Thymus (tissue), 11 donors: ENCODE results near the gene RUFY3. TPM values are rescaled to one million over a fixed set of nuclear protein-coding genes. Genes with fewer than 3 reads are reported as not detected.

Source experiments
- DNase-seq, 9 donors: peaks; one replicate each; pipeline ENCODE4 v3.0.0-alpha.2; 2013; ENCODE audit warnings: low spot score in 9 of 9, low read depth in 6 of 9, missing footprints in 1 of 9
- H3K27ac ChIP-seq, 2 donors: one replicate each; pipeline ENCODE4 v1.5.1; 2013; ENCODE audit warnings: control low read depth in 1 of 2, low read depth in 1 of 2, low read length in 1 of 2, mild to moderate bottlenecking in 1 of 2, moderate library complexity in 1 of 2
- H3K27me3 ChIP-seq, 2 donors: one replicate each; pipeline ENCODE4 v1.5.1; 2013; ENCODE audit warnings: low read length in 1 of 2; ENCODE audit not compliant: control insufficient read depth in 2 of 2, insufficient read depth in 1 of 2
- H3K36me3 ChIP-seq, 2 donors: one replicate each; pipeline ENCODE4 v1.5.1; 2013; ENCODE audit warnings: low read length in 1 of 2, mild to moderate bottlenecking in 1 of 2, moderate library complexity in 1 of 2; ENCODE audit not compliant: control insufficient read depth in 2 of 2, insufficient read depth in 2 of 2
- H3K4me1 ChIP-seq, 2 donors: one replicate each; pipeline ENCODE4 v1.5.1; 2013; ENCODE audit warnings: low read length in 2 of 2; ENCODE audit not compliant: control insufficient read depth in 2 of 2, insufficient read depth in 2 of 2
- H3K4me3 ChIP-seq, 2 donors: one replicate each; pipeline ENCODE4 v1.5.1; 2013; ENCODE audit warnings: low read length in 2 of 2, control low read depth in 1 of 2, mild to moderate bottlenecking in 1 of 2
- H3K9me3 ChIP-seq, 2 donors: one replicate each; pipeline ENCODE4 v1.5.1; 2013; ENCODE audit warnings: low read length in 1 of 2, mild to moderate bottlenecking in 1 of 2; ENCODE audit not compliant: control insufficient read depth in 2 of 2, insufficient read depth in 1 of 2
- WGBS: extraction: QIAGEN DNeasy Blood & Tissue Kit; methylation state at CpG from one replicate; pipeline ENCODE4 v1.1.7; 2013; 5-methylcytosine and 5-hydroxymethylcytosine counted together
- polyA plus RNA-seq: library from polyadenylated mRNA; stranded (reverse); fragments of 200-250 nt; gene quantifications from one replicate; pipeline ENCODE4 v1.2.3, GENCODE V29; 2013
- total RNA-seq: library from RNA; stranded (reverse); fragments of 120-200 nt; gene quantifications from one replicate; pipeline ENCODE4 v1.2.4, GENCODE V29; 2013
- donor health status: healthy.

RUFY3 gene
- total and polyA plus RNA-seq, 2 donors: 37.3 to 75.3 TPM

DNA sequence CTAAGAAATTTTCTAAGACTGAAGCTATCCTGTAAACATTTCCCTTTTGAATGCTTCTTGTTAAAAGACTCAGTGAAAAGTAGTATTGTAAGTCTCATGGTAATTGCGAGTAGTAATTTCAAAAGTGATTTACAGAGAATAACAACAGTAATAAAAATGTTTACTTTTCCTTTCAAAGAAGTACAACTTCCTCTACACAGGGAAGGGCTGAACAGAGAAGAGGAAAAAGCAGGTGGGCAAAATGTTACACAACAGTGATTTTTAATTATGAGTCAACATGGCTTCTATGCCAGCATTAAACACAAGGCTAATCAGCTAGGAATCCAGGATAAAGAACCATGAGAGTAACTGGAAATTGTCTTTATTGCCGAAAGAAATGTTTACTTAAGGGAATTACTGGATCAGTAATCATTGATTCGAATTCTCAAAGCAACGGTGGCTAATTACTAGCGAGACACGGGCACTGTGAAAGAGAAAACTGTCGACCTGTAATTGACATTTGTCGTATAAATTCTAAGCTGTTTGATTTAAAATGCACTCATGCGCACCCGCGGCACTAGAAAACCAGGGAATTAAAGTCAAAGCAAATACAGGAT, 18.0 kb upstream of the RUFY3 start:
- peak overlapping the region; percentile 88 to 96 for H3K27ac ChIP-seq
- peaks cover 7 to 25% of the 10 kb centered on the region in 2 donors for H3K4me1 ChIP-seq
- peak in 1 of 9 donors; percentile 55 for DNase-seq
- H3K9me3 ChIP-seq: no peaks in the 10 kb centered on the region
- peak overlapping the region; percentile 77 to 97 for H3K4me3 ChIP-seq
- 2% methylated on average over 11 of the region's 11 CpGs for WGBS
- H3K36me3 ChIP-seq: no peaks in the 10 kb centered on the region
- H3K27me3 ChIP-seq: no peaks in the 10 kb centered on the region

DNA sequence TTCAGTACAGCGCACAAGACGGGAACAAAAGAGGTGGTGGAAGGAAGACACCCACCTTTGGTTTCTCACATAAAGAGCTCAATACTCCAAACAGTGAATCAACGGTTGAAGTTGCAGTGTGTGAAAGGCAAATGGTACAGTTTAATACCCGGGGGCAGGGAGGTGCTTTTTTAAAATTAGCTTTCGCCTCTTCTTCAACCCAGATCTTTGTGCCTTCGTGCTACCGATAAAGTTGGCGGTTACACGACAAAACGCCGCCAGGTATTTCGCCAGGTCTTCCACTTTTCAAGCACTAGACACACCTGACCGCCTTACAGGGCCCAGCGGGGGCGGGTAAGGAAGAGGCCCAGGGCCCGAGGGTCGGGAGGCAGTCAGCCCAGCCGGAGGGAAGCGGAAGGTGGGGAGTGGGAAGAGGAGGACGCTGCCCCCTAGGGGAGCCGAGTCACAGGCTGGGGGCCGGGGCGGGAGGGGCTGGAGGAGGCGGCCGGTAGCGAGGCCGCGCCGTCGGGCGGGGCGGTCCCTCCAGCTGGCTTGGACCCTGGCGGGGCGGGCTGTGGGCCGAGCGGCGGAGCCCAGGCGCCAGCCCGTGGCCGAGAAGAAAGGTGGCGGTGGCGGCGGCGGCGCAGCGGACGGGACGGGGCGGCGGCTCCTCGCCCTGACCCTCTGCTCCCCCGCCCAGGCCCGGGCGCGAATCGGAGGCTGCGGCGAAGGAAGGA, 17.4 kb upstream of the RUFY3 start:
- H3K27me3 ChIP-seq: no peaks in the 10 kb centered on the region
- WGBS: under 1% methylated on average over 58 of the region's 58 CpGs

GRCh38 chr4:70704931-70705182, 16.9 kb upstream of the RUFY3 start:
- Histone ChIP-seq H3K4me3 (peak overlapping the region; percentile 77 to 97), H3K27me3 (no peaks in the 10 kb centered on the region), H3K9me3 (no peaks in the 10 kb centered on the region), H3K27ac (peak overlapping the region; percentile 88 to 96), H3K36me3 (no peaks in the 10 kb centered on the region), H3K4me1 (peaks cover 10 to 34% of the 10 kb centered on the region in 2 donors)
- no peak for DNase-seq
- WGBS: under 1% methylated on average over 39 of the region's 39 CpGs

More for the DNA sequence above, 17.4 kb upstream of the RUFY3 start:
- H3K4me3 ChIP-seq: peak overlapping the region; percentile 77 to 97
- H3K27ac ChIP-seq: peak overlapping the region; percentile 88 to 96
- H3K4me1 ChIP-seq: peaks cover 7 to 29% of the 10 kb centered on the region in 2 donors
- H3K36me3 ChIP-seq: no peaks in the 10 kb centered on the region
- DNase-seq: peak in 6 of 9 donors; percentile 58 to 85 (median 68)
- H3K9me3 ChIP-seq: no peaks in the 10 kb centered on the region

DNA sequence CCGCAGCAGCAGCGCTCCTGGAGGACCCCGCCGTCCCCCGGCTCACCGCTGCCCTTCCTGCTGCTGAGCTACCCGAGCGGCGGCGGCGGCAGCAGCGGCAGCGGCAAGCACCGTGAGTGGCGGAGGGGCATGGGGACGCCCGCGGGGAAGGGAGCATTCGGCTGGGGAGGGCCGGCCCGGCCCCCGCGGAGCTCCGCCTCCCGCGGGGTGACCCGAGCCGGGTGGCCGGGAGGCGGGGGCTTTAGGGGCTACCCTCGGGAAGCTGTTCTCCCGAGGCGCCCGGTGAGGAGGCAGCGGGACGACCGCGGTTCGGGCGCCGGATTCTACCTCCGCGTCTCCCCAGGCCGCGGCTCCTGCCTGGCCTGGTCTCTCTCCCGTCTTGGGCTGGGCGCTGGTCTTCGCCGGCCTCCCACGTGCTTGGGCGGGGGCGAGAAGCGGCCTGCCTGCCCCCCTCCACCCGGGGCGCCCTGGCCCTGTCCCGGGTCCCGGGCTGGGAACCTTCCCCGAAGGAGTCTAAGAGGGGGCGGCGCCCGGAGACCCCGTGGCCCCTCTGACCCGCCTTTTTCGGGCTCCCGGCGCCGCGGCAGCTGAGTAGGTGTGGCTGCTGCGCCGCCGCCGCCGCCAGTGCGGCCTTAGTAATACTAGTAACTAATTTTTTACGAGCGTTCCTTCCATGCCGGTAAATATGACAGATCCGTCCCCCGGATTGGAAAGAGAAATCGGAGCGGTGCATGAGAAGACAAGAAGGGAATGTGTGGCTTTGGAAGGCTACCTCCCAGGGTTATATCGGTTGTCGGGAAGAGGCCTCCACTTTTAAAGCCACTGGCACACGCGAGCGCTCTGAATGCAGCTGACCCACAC, 16.4 kb upstream of the RUFY3 start:
- no peaks in the 10 kb centered on the region for H3K27me3 ChIP-seq
- peak overlapping the region; percentile 77 to 97 for H3K4me3 ChIP-seq
- H3K9me3 ChIP-seq: no peaks in the 10 kb centered on the region
- H3K27ac ChIP-seq: peak overlapping the region; percentile 88 to 96
- under 1% methylated on average over 86 of the region's 86 CpGs for WGBS
- no peaks in the 10 kb centered on the region for H3K36me3 ChIP-seq
- DNase-seq: peak in 6 of 9 donors; percentile 65 to 89 (median 70)
- peaks cover 12 to 35% of the 10 kb centered on the region in 2 donors for H3K4me1 ChIP-seq

- H3K4me3 ChIP-seq: peak overlapping the region; percentile 77 to 97
- peaks cover 12 to 35% of the 10 kb centered on the region in 2 donors for H3K4me1 ChIP-seq
- DNase-seq: peak in 1 of 9 donors; percentile 55
- no peaks in the 10 kb centered on the region for H3K27me3 ChIP-seq
- WGBS: 13% methylated on average over 7 of the region's 7 CpGs
- peak overlapping the region; percentile 88 to 96 for H3K27ac ChIP-seq
- H3K9me3 ChIP-seq: no peaks in the 10 kb centered on the region
- no peaks in the 10 kb centered on the region for H3K36me3 ChIP-seq
Observed at GRCh38 chr4:70706044-70706461, 15.7 kb upstream of the RUFY3 start.

DNA sequence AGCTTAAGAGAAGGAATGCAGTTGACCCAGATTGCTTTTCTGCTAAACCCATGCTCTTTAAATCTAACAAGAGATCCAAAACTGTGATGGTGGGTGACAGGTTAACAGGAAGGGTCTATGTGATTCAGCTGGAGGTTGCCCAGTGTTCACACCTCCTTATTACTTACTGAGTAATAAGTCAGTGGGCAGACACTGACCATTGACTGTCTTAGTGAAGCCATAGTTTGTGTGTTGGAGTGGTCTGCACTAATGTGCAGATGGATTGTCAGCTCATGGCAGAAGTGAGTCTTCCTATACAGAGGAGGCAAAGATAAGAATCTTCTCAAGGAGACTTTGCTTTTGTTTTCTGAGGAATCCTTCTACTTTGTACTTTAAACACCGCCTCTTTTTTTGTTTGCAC, 15.2 kb upstream of the RUFY3 start:
- DNase-seq: peak in 2 of 9 donors; percentile 19 to 47
- WGBS: 12% methylated on average over 1 of the region's 1 CpG
- Histone ChIP-seq H3K27me3 (no peaks in the 10 kb centered on the region), H3K4me1 (peaks cover 14 to 37% of the 10 kb centered on the region in 2 donors), H3K27ac (peak overlapping the region in 1 of 2 donors; percentile 96), H3K9me3 (no peaks in the 10 kb centered on the region), H3K4me3 (peak overlapping the region; percentile 77 to 97), H3K36me3 (no peaks in the 10 kb centered on the region)

- no peaks in the 10 kb centered on the region for H3K36me3 ChIP-seq
Observed at GRCh38 chr4:70709611-70710205, 12.1 kb upstream of the RUFY3 start.

GRCh38 chr4:70711599-70711998, 10.2 kb upstream of the RUFY3 start:
- no peaks in the 10 kb centered on the region for H3K36me3 ChIP-seq
- peaks cover 22 to 49% of the 10 kb centered on the region in 2 donors for H3K4me1 ChIP-seq
- H3K4me3 ChIP-seq: no peak overlapping the region
- no peaks in the 10 kb centered on the region for H3K27me3 ChIP-seq
- peak overlapping the region in 1 of 2 donors; percentile 60 for H3K27ac ChIP-seq
- no peaks in the 10 kb centered on the region for H3K9me3 ChIP-seq
- 35% methylated on average over 3 of the region's 3 CpGs for WGBS
- DNase-seq: peak in 2 of 9 donors; percentile 33 to 50

More at GRCh38 chr4:70709611-70710205, 12.1 kb upstream of the RUFY3 start:
- Histone ChIP-seq H3K4me1 (peaks cover 24 to 55% of the 10 kb centered on the region in 2 donors), H3K9me3 (no peaks in the 10 kb centered on the region), H3K27ac (no peak overlapping the region), H3K4me3 (no peak overlapping the region), H3K27me3 (no peaks in the 10 kb centered on the region)
- WGBS: 80% methylated on average over 7 of the region's 7 CpGs
- DNase-seq: peak in 2 of 9 donors; percentile 23 to 54
